ENCODE measurements around the gene SEC16A. TPM values are rescaled to one million over a fixed set of nuclear protein-coding genes. Genes with fewer than 3 reads are reported as not detected.

The SEC16A gene
- total RNA-seq, 1 donor from 2014 or later: 66.5 TPM

DNA sequence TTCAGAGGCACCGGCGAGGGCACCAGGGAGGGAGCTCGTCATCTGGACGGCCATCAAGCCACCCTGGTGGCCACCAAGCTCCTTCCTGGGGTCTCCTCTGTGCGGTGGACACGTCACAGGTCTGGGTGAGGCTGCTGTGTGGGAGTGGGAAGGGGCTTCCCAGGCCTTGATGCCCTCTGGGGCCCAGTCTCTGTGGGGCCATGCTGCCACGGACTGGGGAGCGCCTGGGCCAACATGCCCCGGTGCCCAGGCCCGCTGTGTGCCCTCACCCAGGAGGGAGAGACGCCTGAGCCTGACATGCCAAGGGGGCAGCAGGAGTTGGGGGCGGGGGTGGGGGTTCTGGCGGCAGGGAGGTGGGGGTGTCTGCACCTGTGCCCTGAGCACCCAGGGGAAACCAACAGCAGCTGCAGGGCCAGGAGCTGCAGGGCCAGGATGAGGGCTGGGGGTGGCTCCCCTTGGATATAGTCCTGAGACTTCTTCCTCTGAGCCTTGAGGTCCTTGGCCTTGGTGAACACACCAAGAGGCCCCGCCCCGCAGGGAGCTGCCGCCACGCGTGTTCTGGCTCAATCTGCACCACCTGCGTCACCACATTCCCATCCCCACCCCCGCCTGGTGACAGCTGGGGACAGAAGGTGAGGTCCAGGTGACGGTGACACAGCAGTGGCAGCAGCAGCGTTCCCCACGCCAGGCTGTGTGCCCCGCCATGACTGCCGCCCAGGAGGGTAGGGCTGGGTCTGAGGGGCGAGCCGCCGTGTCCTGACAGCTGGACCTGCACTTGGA, 15.3 kb upstream of the SEC16A start:
- TF ChIP-seq, protein P1, sequence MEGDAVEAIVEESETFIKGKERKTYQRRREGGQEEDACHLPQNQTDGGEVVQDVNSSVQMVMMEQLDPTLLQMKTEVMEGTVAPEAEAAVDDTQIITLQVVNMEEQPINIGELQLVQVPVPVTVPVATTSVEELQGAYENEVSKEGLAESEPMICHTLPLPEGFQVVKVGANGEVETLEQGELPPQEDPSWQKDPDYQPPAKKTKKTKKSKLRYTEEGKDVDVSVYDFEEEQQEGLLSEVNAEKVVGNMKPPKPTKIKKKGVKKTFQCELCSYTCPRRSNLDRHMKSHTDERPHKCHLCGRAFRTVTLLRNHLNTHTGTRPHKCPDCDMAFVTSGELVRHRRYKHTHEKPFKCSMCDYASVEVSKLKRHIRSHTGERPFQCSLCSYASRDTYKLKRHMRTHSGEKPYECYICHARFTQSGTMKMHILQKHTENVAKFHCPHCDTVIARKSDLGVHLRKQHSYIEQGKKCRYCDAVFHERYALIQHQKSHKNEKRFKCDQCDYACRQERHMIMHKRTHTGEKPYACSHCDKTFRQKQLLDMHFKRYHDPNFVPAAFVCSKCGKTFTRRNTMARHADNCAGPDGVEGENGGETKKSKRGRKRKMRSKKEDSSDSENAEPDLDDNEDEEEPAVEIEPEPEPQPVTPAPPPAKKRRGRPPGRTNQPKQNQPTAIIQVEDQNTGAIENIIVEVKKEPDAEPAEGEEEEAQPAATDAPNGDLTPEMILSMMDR (IDR thresholded peaks at IDR 0.05): no peak
- intact Hi-C loops (cut with DNase I): no loop called here
- no peak for ATAC-seq
- H3K4me1 ChIP-seq: no peaks in the 10 kb centered on the region
- no peak overlapping the region for H3K4me3 ChIP-seq
- no peaks in the 10 kb centered on the region for H3K9me3 ChIP-seq
- no peak for DNase-seq
- H3K27me3 ChIP-seq (ENCODE audit: low read depth): no peaks in the 10 kb centered on the region
- peaks cover 93% of the 10 kb centered on the region for H3K36me3 ChIP-seq
- H3K27ac ChIP-seq: no peak overlapping the region

DNA sequence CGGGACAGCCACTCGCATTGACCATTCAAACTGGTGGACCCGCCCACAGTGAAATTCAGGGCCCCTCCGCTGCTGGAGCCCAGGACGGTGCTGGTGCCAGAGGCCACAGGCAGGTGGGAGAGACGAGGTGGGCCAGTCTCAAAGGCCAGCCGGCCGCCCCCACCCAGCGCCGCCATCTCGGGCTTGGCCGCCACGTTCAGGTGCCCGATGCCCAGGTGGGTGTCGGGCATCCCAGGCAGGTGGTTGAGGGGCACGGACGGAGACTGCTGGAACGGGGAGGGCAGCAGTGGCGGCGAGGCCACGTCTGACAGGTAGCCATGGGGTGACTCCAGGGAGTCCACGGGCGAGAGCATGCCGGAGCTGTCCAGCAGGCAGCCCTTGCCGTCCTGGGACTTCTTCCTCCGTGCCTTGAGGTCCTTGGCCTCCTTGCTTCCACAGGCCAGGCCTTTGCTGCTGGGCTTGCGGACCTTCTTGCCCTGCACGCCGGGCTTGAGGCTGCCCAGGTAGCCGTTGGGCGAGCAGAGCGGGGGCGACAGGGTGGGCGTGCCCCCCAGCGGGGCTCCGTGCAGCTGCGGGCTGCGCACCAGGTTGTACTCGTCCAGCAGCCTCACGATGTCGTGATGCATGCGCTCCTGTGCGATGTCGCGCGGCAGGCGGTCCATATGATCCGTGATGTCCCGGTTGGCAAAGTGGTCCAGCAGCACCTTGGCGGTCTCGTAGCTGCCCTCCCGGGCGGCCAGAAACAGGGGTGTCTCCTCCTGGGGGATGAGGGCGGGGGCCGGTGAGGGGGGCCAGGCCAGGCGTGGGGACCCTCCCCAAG, 14.2 kb upstream of the SEC16A start:
- no peak overlapping the region for H3K27ac ChIP-seq
- no peak for ATAC-seq
- DNase-seq: no peak
- H3K9me3 ChIP-seq: no peaks in the 10 kb centered on the region
- no peak overlapping the region for H3K4me3 ChIP-seq
- no peaks in the 10 kb centered on the region for H3K4me1 ChIP-seq
- intact Hi-C loops (cut with DNase I): no loop called here
- TF ChIP-seq, protein P1 (IDR thresholded peaks at IDR 0.05): no peak
- H3K36me3 ChIP-seq: peaks cover 82% of the 10 kb centered on the region
- no peaks in the 10 kb centered on the region for H3K27me3 ChIP-seq (ENCODE audit: low read depth)

DNA sequence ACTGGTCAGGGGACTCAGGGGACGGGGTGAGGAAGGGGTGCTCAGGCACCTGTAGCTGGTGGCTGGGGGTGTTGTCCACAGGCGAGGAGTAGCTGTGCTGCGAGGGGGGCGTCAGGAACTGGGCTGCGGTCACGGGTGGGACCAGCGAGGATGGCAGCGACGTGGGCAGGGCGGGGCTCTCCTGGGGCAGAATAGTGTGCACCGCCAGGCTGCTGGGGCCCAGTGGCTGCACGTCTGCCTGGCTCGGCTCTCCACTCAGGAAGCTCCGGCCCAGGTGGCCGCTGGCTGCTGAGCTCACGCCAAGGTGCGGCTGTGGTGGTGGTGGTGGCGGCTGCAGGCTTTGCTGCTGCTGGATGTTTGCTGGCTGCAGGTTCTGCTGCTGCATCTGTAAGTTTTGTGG, 13.3 kb upstream of the SEC16A start:
- DNase-seq (no peak), ATAC-seq (no peak)
- Histone ChIP-seq H3K9me3 (no peaks in the 10 kb centered on the region), H3K4me1 (no peaks in the 10 kb centered on the region), H3K27ac (no peak overlapping the region), H3K36me3 (peaks cover 73% of the 10 kb centered on the region), H3K4me3 (no peak overlapping the region), H3K27me3 (ENCODE audit: low read depth) (no peaks in the 10 kb centered on the region)
- intact Hi-C loops (cut with DNase I): no loop called here
- TF ChIP-seq, protein P1 (IDR thresholded peaks at IDR 0.05): no peak

DNA sequence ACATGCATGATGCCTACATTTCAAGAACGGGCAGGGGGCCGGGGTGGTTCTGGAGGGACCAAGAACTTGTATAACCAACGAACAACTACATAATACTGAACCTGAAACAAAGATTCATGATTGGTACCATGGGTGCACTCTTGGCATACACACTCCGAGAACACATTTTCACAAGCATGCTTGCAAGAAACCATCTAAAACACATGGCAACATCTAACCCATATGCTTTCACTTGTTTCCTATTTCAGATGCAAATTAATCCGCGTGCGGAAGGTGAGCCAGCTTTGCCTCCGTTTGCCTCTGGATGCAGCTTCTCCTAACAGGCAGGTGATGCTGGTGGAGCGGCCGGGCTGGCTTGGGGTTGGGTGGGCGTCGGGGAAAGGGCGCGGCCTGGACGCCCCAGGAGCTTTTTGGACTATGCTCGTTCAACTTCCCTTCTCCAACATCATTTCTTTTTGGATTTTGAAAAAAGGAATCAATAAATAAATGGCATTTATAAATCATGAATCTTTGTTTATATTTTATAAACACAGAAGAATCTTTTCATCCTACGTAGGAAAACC, 12.5 kb upstream of the SEC16A start:
- no peaks in the 10 kb centered on the region for H3K4me1 ChIP-seq
- H3K27ac ChIP-seq: no peak overlapping the region
- no peaks in the 10 kb centered on the region for H3K9me3 ChIP-seq
- TF ChIP-seq, protein P1 (IDR thresholded peaks at IDR 0.05): no peak
- no peak for DNase-seq
- no peak for ATAC-seq
- H3K27me3 ChIP-seq (ENCODE audit: low read depth): no peaks in the 10 kb centered on the region
- intact Hi-C loops (cut with DNase I): no loop called here
- H3K36me3 ChIP-seq: peaks cover 65% of the 10 kb centered on the region
- no peak overlapping the region for H3K4me3 ChIP-seq

DNA sequence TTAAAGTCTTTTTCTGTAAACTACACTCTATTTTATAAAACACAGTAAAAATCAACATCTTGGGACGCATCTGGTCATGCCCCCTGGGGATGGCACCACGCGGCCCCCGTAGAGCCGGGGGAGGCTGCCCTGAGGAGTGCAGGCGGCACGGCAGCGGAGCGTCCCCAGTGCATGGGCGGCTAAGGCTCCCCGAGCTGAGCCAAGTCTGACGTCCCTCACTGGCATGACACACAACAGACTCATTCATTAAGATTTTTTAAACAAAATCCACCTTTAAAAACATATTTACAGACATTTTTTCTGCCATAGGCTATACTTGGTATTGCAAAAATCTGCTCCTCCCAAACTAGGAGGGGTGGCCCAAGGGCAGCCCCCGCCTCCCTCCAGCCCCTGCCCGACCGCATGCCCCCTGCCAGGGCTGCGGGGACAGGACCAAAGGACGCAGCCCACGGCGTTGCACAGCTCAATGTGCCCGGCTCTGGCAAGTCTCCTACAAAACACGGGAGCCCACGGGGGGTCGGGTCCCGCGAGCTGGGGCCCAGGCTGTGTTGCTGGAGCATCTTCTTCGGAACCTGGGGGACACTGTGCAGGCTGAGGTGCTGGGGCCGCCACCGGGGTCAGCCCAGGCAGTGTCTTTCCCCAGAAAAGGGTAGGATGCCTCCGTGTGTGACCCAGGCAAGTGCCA, 11.8 kb upstream of the SEC16A start:
- ATAC-seq (no peak), DNase-seq (no peak)
- H3K27ac ChIP-seq: no peak overlapping the region
- TF ChIP-seq, protein P1 (IDR thresholded peaks at IDR 0.05): no peak
- peaks cover 58% of the 10 kb centered on the region for H3K36me3 ChIP-seq
- no peaks in the 10 kb centered on the region for H3K4me1 ChIP-seq
- H3K27me3 ChIP-seq (ENCODE audit: low read depth): no peaks in the 10 kb centered on the region
- intact Hi-C loops (cut with DNase I): no loop called here
- H3K4me3 ChIP-seq: no peak overlapping the region
- H3K9me3 ChIP-seq: no peaks in the 10 kb centered on the region
